Testis (tissue), 3 donors: ENCODE results near the gene CNGB1. TPM values are rescaled to one million over a fixed set of nuclear protein-coding genes. Genes with fewer than 3 reads are reported as not detected.

ENCODE experiments used
- DNase-seq: peaks from one replicate; pipeline ENCODE4 v3.0.0-alpha.2; 2019
- H3K27ac ChIP-seq, 2 donors: fragments of 200-600 bp; sonication (generic); one replicate each; pipeline ENCODE4 v1.5.1; 2019
- H3K27me3 ChIP-seq: fragments of 200-600 bp; sonication (generic); one replicate; pipeline ENCODE4 v1.5.1; 2019
- H3K36me3 ChIP-seq: fragments of 200-600 bp; sonication (generic); one replicate; pipeline ENCODE4 v1.5.1; 2017; ENCODE audit warnings: low read depth; ENCODE audit errors: missing control alignments
- H3K4me1 ChIP-seq: fragments of 200-600 bp; sonication (generic); one replicate; pipeline ENCODE4 v1.5.1; 2019
- H3K4me3 ChIP-seq, 2 donors: fragments of 200-600 bp; sonication (generic); one replicate each; pipeline ENCODE4 v1.5.1; 2017 to 2019
- H3K9me3 ChIP-seq: fragments of 200-600 bp; sonication (generic); one replicate; pipeline ENCODE4 v1.5.1; 2017
- CTCF ChIP-seq, 3 experiments: fragments of 450-650 bp in 2 of 3; fragments of 200-600 bp in 1 of 3; sonication (generic) in 1 of 3; IDR thresholded peaks; one replicate each; pipeline ENCODE4 v1.5.1; 2016 to 2019; ENCODE audit warnings: antibody characterized with exemption in 3 of 3, mild to moderate bottlenecking in 2 of 3, moderate library complexity in 1 of 3
- POLR2A ChIP-seq: fragments of 450-650 bp; IDR thresholded peaks from one replicate; pipeline ENCODE4 v1.6.1; 2017; ENCODE audit warnings: antibody characterized with exemption, mild to moderate bottlenecking, moderate library complexity
- WGBS, 2 donors: methylation state at CpG; one replicate each; pipeline ENCODE4 v1.1.5; 2018; 5-methylcytosine and 5-hydroxymethylcytosine counted together
- intact Hi-C: fragments of 100-400 bp; cut with DNase I; formaldehyde crosslinking; loops from one replicate; pipeline ENCODE4 v1.15.1; 2023; ENCODE audit warnings: low total_unique reads
- polyA plus RNA-seq: library from polyadenylated mRNA; stranded (reverse); fragments of 350-450 nt; fragmentation: Illumina TruSeq; extraction: RNeasy Lipid Tissue Mini Kit (QIAGEN cat#74804); gene quantifications from one replicate; pipeline ENCODE4 v1.2.3, GENCODE V29; 2014; ENCODE audit warnings: low read depth, low replicate concordance; ENCODE audit not compliant: insufficient read depth
- total RNA-seq, 2 donors: library from RNA; depleted of rRNA; stranded (reverse); fragments of >200 nt; gene quantifications; one replicate each; pipeline ENCODE4 v1.2.3, GENCODE V29; 2016

Gene CNGB1
- total and polyA plus RNA-seq, 3 donors from 2014 or later: 0.76 to 1.2 (median 0.87) TPM

- Histone ChIP-seq H3K4me3 (no peak overlapping the region), H3K36me3 (no peaks in the 10 kb centered on the region), H3K9me3 (no peaks in the 10 kb centered on the region), H3K27ac (no peak overlapping the region), H3K4me1 (no peaks in the 10 kb centered on the region), H3K27me3 (no peaks in the 10 kb centered on the region)
- no peak for DNase-seq
- no peak for TF ChIP-seq CTCF (IDR thresholded peaks at IDR 0.05)
- no peak for TF ChIP-seq POLR2A
- WGBS, 2 donors: 92 to 97% methylated on average over 2 of the region's 2 CpGs
- intact Hi-C loops: no loop called here
These were observed 47.1 kb downstream of the CNGB1 start for GRCh38 chr16:57923841-57924240.

DNA sequence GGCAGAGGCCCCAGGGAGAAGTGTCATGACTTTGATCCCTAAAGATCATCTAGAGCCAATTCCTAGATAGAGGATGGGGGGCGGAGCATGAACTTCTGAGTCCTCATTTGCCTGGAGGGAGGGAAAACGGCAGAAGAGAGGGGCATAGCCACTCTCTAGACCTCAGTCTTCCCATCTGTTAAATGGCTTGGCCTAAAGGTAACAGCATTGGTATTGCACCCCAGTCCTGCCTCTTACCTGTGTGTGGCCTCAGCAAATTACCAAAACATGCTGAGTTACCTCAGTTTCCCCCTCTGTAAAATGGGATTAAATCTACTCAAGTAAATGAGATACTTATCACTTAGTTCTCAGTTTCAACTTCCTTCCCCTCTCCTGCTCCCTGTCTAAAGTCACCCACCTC, 47.5 kb downstream of the CNGB1 start:
- Histone ChIP-seq H3K4me3 (no peak overlapping the region), H3K4me1 (no peaks in the 10 kb centered on the region), H3K36me3 (no peaks in the 10 kb centered on the region), H3K9me3 (no peaks in the 10 kb centered on the region), H3K27ac (no peak overlapping the region), H3K27me3 (no peaks in the 10 kb centered on the region)
- DNase-seq: no peak
- TF ChIP-seq POLR2A: no peak
- TF ChIP-seq CTCF (IDR thresholded peaks at IDR 0.05): no peak
- 68 to 90% methylated on average over 2 of the region's 2 CpGs for WGBS, 2 donors
- intact Hi-C loops: no loop called here

GRCh38 chr16:57920880-57921229, 50.1 kb downstream of the CNGB1 start:
- no peaks in the 10 kb centered on the region for H3K4me1 ChIP-seq
- 78 to 79% methylated on average over 2 of the region's 2 CpGs for WGBS, 2 donors
- no peaks in the 10 kb centered on the region for H3K9me3 ChIP-seq
- no peak overlapping the region for H3K4me3 ChIP-seq
- intact Hi-C loops: no loop called here
- TF ChIP-seq CTCF (IDR thresholded peaks at IDR 0.05): no peak
- no peak for TF ChIP-seq POLR2A
- DNase-seq: no peak
- no peaks in the 10 kb centered on the region for H3K36me3 ChIP-seq
- H3K27me3 ChIP-seq: no peaks in the 10 kb centered on the region
- no peak overlapping the region for H3K27ac ChIP-seq

GRCh38 chr16:57920215-57920879, 50.6 kb downstream of the CNGB1 start:
- no peaks in the 10 kb centered on the region for H3K4me1 ChIP-seq
- H3K9me3 ChIP-seq: no peaks in the 10 kb centered on the region
- TF ChIP-seq POLR2A (no peak), CTCF (IDR thresholded peaks at IDR 0.05) (no peak)
- H3K36me3 ChIP-seq: no peaks in the 10 kb centered on the region
- H3K4me3 ChIP-seq: no peak overlapping the region
- no peak for DNase-seq
- no peaks in the 10 kb centered on the region for H3K27me3 ChIP-seq
- intact Hi-C loops: no loop called here
- no peak overlapping the region for H3K27ac ChIP-seq
- 87 to 94% methylated on average over 14 of the region's 14 CpGs for WGBS, 2 donors

DNA sequence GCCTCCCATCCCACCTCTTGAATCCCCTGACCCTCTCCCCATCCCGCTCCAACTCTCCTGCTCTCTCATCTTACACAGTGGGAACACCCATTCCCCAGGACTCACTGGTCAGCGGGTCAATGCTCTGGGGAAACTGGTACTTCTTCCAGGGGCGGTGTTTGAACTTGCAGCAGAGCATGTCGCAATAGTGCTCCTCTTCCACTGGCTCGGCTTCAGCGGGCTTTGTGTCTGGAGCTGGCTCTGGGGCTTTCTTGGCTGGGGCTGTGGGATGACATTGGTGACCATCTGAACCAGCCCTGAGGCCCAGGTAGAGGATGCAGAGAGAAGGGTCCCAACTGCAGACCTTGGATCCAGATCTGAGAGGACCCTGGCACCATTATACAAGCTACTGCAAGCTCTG, 51.9 kb downstream of the CNGB1 start:
- H3K27ac ChIP-seq: no peak overlapping the region
- 93 to 96% methylated on average over 6 of the region's 6 CpGs for WGBS, 2 donors

More for the DNA sequence above, 51.9 kb downstream of the CNGB1 start:
- no peaks in the 10 kb centered on the region for H3K36me3 ChIP-seq
- intact Hi-C loops: no loop called here
- no peaks in the 10 kb centered on the region for H3K27me3 ChIP-seq
- no peaks in the 10 kb centered on the region for H3K4me1 ChIP-seq
- no peaks in the 10 kb centered on the region for H3K9me3 ChIP-seq
- DNase-seq: no peak
- H3K4me3 ChIP-seq: no peak overlapping the region
- no peak for TF ChIP-seq CTCF (IDR thresholded peaks at IDR 0.05)
- TF ChIP-seq POLR2A: no peak
